Stimulated activated naive CD8-positive, alpha-beta T cell treated with anti-CD3 and anti-CD28 coated beads, Interleukin-15, Interleukin-2, amounts not matched to agents 100 U/mL and 50 U/mL, for 24 hours (primary cell): ENCODE measurements around the gene PUM1.
"Not testable (repeated sequence)": the region's sequence is repeated elsewhere in the genome, so short reads cannot be mapped to it uniquely, and the experiment has no call there.

Source experiments
- ATAC-seq: fragments of 150-1000 bp; cut with Tn5 transposase; one replicate; pipeline ENCODE4 v1.10.0; 2021
- DNase-seq: peaks from one replicate; pipeline ENCODE4 v3.0.0; 2021

Gene PUM1

GRCh38 chr1:30995990-30996612 is 69.4 kb downstream of the PUM1 start:
- DNase-seq = no peak

DNA sequence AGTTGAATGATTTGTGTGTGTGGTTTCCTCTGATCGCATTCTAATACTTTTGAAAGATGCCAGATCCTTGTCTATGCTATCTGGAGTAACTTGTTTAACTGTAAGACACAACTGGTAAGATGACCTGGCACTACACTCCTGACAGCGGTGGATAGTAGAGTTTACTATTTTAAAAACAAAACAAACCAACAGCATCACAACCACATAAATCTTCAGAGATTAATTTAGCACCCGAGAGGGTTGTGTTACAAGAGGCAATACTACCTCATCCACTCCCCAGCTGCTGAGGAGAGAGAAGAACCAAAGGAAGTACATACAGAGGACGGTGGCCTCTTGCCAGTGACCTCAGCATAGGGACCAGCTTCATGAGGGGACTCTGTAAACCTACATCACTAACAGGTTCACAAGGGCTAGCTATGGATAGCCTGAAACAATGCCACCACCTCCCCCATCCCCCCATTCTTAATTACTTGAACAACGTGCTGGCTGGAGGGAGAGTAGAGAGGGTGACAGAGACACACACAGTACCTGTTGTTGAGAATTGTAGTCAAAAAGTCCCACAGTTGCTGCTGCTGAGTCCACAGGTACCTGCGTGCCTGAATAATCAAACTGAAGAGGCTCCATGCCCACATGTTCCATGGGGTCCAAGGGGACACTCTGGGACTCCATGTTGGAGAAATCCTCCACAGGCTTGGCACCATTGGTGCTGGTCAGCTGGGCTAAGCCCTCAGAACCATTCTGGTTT is 73.5 kb downstream of the PUM1 start:
- no peak for DNase-seq
- no peak for ATAC-seq

More at GRCh38 chr1:30995990-30996612, 69.4 kb downstream of the PUM1 start:
- ATAC-seq = no peak

DNA sequence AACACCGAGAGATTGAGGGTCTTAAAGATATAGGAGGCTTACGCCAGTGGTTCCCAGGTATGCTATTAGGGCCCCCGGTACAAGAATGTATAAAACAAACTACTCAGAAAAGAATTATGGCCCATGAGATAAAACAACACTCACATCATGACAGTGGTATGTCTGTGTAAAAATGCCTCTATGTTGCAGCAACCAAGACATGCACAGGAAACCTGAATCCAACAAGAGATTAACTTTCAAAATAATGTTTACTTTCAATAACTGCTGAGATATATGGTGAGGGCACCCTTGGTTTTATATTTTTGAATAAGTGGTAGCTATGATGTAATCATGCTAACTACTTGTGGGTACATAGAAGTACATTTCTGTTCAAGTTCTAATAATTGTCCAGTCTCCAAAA is 74.9 kb downstream of the PUM1 start:
- DNase-seq (no peak), ATAC-seq (no peak)

DNA sequence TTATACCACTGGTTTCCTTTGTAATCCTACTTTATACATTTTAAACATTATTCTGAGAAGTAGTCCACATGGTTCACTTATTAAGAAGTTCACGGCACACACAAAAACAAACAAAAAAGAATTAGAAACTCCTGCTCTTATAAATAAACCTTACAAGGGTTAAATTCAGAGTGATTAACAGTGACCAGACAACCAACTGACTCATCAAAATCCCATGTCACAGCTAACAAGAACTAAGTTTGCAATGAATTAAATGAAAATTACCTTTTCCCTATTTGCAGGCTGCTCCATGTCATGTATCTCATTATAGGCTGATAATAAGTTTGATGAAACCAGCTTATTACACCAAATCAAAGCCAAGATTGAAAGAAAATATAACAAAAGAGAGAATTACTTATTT is 77.5 kb downstream of the PUM1 start:
- DNase-seq (no peak), ATAC-seq (no peak)

- no peak for ATAC-seq
These were observed 78.8 kb downstream of the PUM1 start for GRCh38 chr1:30986755-30987154.

DNA sequence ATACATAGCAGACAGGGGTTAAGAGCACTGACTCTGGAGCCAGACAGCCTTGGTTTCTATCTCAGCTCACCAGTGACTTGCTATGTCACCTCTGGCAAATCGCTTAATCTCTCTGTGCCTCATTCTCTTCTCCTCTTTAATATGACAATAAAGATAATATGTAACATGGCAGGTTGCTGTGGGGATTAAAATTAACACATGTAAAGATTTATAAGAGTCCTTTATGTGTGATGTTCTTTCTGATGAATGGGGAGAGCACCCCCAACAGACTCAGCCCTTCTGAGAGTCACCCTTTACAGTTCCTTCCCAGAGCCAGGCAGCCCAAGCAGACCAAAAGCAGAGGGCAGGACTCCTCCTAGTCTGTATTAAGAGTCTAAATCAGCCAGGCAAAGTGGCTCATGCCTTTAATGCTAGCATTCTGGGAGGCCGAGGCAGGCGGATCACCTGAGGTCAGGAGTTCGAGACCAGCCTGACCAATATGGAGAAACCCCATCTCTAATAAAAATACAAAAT is 80.5 kb downstream of the PUM1 start:
- no peak for DNase-seq
- no peak for ATAC-seq

More at GRCh38 chr1:30986755-30987154, 78.8 kb downstream of the PUM1 start:
- no peak for DNase-seq

- ATAC-seq (no peak), DNase-seq (no peak)
These were observed 81.2 kb downstream of the PUM1 start for GRCh38 chr1:30984165-30984889.

GRCh38 chr1:30982937-30983336 is 82.6 kb downstream of the PUM1 start:
- ATAC-seq (no peak), DNase-seq (no peak)

DNA sequence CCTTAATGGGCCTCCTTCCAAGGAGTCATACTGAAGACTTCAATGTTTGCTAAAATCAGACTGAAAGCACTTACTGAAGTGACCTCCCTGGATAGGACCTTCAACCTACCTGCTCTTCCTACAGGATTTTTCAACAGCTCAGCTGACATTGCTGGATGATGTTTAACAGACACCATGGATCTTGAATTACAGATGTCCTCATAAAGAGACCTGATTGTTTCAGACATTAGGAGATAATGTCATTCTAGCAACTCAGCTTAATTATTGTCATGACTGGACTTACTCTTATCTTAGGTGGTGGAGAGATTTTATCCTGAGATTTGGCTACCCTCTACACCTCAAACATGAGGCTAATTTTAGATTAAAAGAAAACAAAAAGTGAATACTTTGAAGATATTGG is 83.1 kb downstream of the PUM1 start:
- ATAC-seq (no peak), DNase-seq (no peak)

- no peak for ATAC-seq
- no peak for DNase-seq
These were observed 84.3 kb downstream of the PUM1 start for GRCh38 chr1:30981172-30981571.

GRCh38 chr1:30977511-30977910 is 88.0 kb downstream of the PUM1 start:
- ATAC-seq (no peak), DNase-seq (no peak)

- ATAC-seq = no peak
- DNase-seq = no peak
These were observed 88.4 kb downstream of the PUM1 start for GRCh38 chr1:30977105-30977504.

DNA sequence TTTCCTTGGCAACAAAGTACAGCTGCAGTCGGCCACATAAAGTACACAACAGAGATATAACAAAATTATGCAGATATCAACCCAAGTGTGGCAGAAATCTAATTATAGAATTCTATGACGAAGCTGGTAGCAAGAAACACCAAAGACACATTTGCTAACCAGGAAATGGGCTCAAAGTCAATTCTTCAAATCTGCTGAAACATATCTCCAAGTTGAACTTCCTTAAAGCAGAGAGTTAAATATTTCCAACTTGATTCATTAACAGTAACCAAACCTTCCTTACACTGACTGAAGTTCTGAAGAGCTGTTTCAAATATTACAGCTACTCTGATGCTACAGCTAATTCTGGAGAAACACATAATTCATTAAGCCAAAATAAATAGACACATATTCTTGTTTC is 89.4 kb downstream of the PUM1 start:
- ATAC-seq (no peak), DNase-seq (no peak)

DNA sequence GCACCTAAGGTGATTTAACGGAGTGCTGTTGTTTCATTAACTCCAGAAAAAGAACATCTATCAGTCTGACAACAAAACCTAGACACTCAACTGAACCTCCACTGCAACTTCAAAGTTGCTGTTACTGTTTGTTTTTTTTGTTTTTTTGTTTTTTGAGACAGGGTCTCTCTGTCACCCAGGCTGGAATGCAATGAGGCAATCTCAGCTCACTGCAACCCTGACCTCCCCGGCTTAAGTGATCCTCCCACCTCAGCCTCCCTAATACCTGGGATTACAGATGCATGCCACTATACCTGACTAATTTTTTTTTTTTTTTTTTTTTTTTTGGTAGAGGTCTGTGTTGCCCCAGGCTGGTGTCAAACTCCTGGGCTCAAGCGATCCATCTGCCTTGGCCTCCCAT is 90.3 kb downstream of the PUM1 start:
- DNase-seq (no peak), ATAC-seq (no peak)

- no peak for DNase-seq
- no peak for ATAC-seq
These were observed 91.0 kb downstream of the PUM1 start for GRCh38 chr1:30974536-30974935.

GRCh38 chr1:30972349-30972748 is 93.2 kb downstream of the PUM1 start:
- DNase-seq = not testable (repeated sequence)

DNA sequence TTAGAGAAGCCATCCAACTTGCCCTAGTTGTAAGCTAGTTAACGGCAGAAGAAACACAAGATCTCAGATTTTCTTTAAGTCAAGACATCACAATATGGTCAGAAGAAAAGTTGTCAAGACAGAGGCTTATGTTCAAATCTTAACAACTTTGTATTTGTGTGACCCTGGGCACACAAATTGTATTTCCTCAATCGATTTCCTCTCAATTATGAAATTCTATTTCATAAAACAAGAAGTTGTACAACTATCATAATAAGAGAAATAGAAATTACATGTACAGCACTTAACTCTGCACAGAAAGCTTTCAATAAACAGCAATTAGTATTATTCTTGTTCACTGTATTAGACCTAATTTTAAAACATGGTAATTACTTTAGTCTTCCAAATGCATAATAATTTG is 94.0 kb downstream of the PUM1 start:
- no peak for DNase-seq

More at GRCh38 chr1:30972349-30972748, 93.2 kb downstream of the PUM1 start:
- not testable (repeated sequence) for ATAC-seq

GRCh38 chr1:30969903-30970302 is 95.6 kb downstream of the PUM1 start:
- ATAC-seq (no peak), DNase-seq (no peak)

More for the DNA sequence above, 94.0 kb downstream of the PUM1 start:
- ATAC-seq = no peak

GRCh38 chr1:30968220-30968971 is 97.1 kb downstream of the PUM1 start:
- DNase-seq (no peak), ATAC-seq (no peak)

- DNase-seq (no peak), ATAC-seq (no peak)
These were observed 98.7 kb downstream of the PUM1 start for GRCh38 chr1:30966690-30967369.

DNA sequence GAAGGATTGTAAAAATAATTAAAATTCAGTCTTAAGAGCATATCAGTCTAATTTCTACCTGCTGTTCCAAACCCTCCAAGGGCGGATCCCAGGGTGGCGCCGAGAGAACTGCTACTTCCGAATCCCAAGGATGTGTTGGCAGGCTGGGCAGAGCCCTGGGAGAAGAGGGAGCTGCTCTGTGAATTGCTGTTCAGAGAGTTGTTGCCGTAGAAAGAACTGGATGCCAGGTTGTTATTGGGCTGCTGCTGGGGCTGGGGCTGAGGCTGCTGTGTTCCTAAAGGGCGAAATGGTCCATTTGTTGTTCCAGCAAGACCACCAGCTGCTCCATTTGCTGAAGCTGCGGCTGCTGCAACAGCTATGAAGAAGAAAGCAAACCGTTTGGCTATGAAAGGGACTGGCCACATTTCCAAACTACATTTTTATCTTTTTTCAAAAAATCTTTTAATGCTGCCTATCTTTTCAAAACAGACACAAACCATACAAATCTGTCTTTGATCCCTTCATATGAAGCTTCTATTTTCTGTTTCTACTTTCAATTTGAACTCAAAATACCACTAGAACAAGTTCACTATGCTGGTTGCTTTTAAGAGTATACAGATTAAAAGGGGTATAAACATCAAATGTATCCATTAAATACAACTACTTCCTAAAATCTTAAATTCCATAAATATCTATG is 99.5 kb downstream of the PUM1 start:
- no peak for DNase-seq
- no peak for ATAC-seq
